ENCODE data around the gene NELFCD.

Gene NELFCD

GRCh38 chr20:58978351-58979190 is 2.5 kb upstream of the NELFCD start (continued):
- TF ChIP-seq PATZ1 (tag by site-specific recombination; IDR thresholded peaks at IDR 0.05) (no peak), ZNF138 (tag by site-specific recombination; IDR thresholded peaks at IDR 0.05; ENCODE audit: borderline replicate concordance) (no peak), SCRT1 (tag by site-specific recombination; IDR thresholded peaks at IDR 0.05; ENCODE audit: borderline replicate concordance) (no peak), YY1 (tag by site-specific recombination; IDR thresholded peaks at IDR 0.05) (no peak)
- TF ChIP-seq, protein P1, sequence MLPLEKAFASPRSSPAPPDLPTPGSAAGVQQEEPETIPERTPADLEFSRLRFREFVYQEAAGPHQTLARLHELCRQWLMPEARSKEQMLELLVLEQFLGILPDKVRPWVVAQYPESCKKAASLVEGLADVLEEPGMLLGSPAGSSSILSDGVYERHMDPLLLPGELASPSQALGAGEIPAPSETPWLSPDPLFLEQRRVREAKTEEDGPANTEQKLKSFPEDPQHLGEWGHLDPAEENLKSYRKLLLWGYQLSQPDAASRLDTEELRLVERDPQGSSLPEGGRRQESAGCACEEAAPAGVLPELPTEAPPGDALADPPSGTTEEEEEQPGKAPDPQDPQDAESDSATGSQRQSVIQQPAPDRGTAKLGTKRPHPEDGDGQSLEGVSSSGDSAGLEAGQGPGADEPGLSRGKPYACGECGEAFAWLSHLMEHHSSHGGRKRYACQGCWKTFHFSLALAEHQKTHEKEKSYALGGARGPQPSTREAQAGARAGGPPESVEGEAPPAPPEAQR (tag by site-specific recombination; IDR thresholded peaks at IDR 0.05), result no peak

DNA sequence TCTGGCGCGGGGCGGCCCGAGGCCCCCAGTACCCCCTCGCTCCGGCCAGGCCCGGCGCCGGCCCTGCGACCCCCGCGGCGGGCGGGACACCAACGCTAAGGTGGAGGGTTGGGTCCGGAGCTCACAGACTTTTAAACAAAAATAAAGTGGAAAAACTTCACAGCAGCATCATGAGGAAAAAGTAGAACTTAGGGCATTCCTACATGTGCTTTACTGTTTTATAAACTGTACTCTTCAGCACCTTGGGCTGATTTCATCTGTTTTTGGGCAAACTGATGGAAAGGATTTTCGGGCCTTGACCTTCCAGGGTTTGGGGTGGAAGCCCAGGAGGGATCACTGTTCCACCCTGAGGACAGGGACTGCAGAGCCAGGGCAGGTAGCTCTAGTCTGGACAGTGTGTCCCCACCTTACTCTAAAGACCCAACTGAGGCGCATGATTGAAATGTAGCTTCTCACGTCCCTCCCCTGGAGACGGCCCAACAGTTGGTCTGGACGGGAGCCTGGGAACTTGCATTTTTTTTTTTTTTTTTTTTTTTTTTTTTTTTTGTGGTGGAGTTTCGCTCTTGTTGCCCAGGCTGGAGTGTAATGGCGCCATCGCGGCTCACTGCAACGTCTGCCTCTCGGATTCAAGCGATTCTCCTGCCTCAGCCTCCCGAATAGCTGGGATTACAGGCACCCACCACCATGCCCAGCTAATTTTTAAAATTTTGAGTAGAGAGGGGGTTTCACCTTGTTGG is 740 bp downstream of the NELFCD start:
- Histone ChIP-seq H3K27ac (ENCODE audit: extremely low read depth, low read depth, low read length) (peak overlapping the region; percentile 77; the same call in 1 of the 2 replicates), H3K4me3 (ENCODE audit: low read depth, low read length) (peak overlapping the region; percentile 84), H3K4me1 (ENCODE audit: control insufficient read depth, insufficient read depth, low read length) (no peaks in the 10 kb centered on the region), H3K36me3 (ENCODE audit: control insufficient read depth in 2 of 2, insufficient read depth in 1 of 2, low read length in 2 of 2) (peaks cover 6 to 22% of the 10 kb centered on the region in 2 experiments; a peak in 2 of 3 replicates), H3K9me3 (ENCODE audit: control insufficient read depth, insufficient read depth, low read depth, low read length) (no peaks in the 10 kb centered on the region)
- ChIA-PET POLR2A (interaction anchor here (0.6 to 3.0 kb wide), 2 partner anchors 26 to 50 kb away, joined by 6 to 14 read pairs; partner anchors contain the start of gene ATP5F1E), CTCF (interaction anchor here (0.6 to 0.9 kb wide), 3 partner anchors 474 to 512 kb away, joined by 3 to 6 read pairs (median 3); no protein-coding TSS in a partner anchor)
- TF ChIP-seq ZNF239 (tag by site-specific recombination; IDR thresholded peaks at IDR 0.05), result no peak
- no peak for TF ChIP-seq ZXDB (tag by site-specific recombination; IDR thresholded peaks at IDR 0.05)
- no peak for TF ChIP-seq ZNF23 (tag by site-specific recombination; IDR thresholded peaks at IDR 0.05; ENCODE audit: borderline replicate concordance)
- TF ChIP-seq PBX3 (CRISPR knock-in tag; IDR thresholded peaks at IDR 0.05), result no peak
- TF ChIP-seq ZNF423 (tag by site-specific recombination; IDR thresholded peaks at IDR 0.05), result no peak
- no peak for TF ChIP-seq ZNF76 (tag by site-specific recombination; IDR thresholded peaks at IDR 0.05; ENCODE audit: borderline replicate concordance, low read depth)
- TF ChIP-seq ZNF510 (tag by site-specific recombination; IDR thresholded peaks at IDR 0.05; ENCODE audit: insufficient replicate concordance), result no peak
- TF ChIP-seq SP3 (tag by site-specific recombination; IDR thresholded peaks at IDR 0.05), result no peak
- TF ChIP-seq ZNF791 (tag by site-specific recombination; IDR thresholded peaks at IDR 0.05), result no peak
- no peak for TF ChIP-seq ZNF707 (tag by site-specific recombination; IDR thresholded peaks at IDR 0.05)
- TF ChIP-seq ZNF621 (tag by site-specific recombination; IDR thresholded peaks at IDR 0.05), result no peak
- TF ChIP-seq FEZF1 (tag by site-specific recombination; IDR thresholded peaks at IDR 0.05), result no peak
- TF ChIP-seq PRDM4 (tag by site-specific recombination; IDR thresholded peaks at IDR 0.05), result no peak
- TF ChIP-seq HOXD13 (CRISPR knock-in tag; IDR thresholded peaks at IDR 0.05; ENCODE audit: borderline replicate concordance), result no peak
- TF ChIP-seq, protein P2, sequence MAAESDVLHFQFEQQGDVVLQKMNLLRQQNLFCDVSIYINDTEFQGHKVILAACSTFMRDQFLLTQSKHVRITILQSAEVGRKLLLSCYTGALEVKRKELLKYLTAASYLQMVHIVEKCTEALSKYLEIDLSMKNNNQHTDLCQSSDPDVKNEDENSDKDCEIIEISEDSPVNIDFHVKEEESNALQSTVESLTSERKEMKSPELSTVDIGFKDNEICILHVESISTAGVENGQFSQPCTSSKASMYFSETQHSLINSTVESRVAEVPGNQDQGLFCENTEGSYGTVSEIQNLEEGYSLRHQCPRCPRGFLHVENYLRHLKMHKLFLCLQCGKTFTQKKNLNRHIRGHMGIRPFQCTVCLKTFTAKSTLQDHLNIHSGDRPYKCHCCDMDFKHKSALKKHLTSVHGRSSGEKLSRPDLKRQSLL (tag by site-specific recombination; IDR thresholded peaks at IDR 0.05), result no peak
- TF ChIP-seq WT1 (tag by site-specific recombination; IDR thresholded peaks at IDR 0.05), result no peak
- peak; percentile 51; the same call in 1 of the 2 replicates for TF ChIP-seq SCRT1 (tag by site-specific recombination; IDR thresholded peaks at IDR 0.05; ENCODE audit: borderline replicate concordance)
- TF ChIP-seq, protein P3, sequence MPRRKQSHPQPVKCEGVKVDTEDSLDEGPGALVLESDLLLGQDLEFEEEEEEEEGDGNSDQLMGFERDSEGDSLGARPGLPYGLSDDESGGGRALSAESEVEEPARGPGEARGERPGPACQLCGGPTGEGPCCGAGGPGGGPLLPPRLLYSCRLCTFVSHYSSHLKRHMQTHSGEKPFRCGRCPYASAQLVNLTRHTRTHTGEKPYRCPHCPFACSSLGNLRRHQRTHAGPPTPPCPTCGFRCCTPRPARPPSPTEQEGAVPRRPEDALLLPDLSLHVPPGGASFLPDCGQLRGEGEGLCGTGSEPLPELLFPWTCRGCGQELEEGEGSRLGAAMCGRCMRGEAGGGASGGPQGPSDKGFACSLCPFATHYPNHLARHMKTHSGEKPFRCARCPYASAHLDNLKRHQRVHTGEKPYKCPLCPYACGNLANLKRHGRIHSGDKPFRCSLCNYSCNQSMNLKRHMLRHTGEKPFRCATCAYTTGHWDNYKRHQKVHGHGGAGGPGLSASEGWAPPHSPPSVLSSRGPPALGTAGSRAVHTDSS (tag by site-specific recombination; IDR thresholded peaks at IDR 0.05), result no peak
- no peak for TF ChIP-seq SP7 (tag by site-specific recombination; IDR thresholded peaks at IDR 0.05)
- TF ChIP-seq ZNF585B (tag by site-specific recombination; IDR thresholded peaks at IDR 0.05), result no peak

Measured in HEK293 (cell line).